Ureter (tissue), 1 donor: ENCODE results near the gene PLEKHM2. TPM values are rescaled to one million over a fixed set of nuclear protein-coding genes. Genes with fewer than 3 reads are reported as not detected.

Experiments
- DNase-seq: peaks from one replicate; pipeline ENCODE4 v3.0.0-alpha.2; 2020; ENCODE audit warnings: low spot score
- total RNA-seq: library from RNA; stranded (reverse); gene quantifications from one replicate; pipeline ENCODE4 v1.2.4, GENCODE V29; 2023
- donor health status: DM: yes; HTN: yes; CAD: no.

The PLEKHM2 gene
- total RNA-seq, 1 donor from 2014 or later: 40.6 TPM

DNA sequence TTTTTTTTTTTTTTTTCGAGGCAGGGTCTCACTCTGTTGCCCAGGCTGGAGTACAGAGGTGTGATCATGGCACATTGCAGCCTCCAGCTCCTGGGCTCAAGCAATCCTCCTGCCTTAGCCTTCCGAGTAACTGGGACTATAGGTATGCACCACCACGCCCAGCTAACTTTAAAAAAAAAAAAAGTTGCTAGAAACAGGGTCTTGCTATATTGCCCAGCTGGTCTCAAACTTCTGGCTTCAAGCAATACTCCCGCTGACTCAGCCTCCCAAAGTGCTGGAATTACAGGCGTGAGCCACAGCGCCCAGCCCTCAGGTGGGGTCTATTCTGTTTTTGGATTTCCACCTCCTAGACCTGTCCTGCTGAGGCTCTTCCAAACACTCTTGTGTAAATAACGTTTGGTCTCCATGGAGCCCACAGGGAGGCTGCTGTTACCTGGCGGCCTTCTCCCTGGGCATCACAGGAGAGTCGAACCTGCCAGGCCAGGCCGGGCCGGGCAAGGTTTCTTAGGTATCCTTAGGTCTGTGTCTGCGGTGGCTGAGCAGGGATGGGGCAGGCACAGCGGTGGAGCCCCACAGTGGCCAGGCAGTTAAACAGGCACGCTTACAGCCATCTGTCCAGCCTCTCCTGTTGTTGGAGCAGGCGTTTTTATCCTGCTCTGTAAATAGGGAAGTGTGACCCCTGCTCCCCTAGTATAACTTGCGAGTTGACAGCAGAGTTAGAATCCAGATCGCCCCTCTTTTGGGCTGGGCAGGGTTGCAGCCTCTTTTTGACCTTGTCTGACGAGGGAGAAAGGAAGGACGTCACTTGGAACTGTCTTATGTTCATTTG, 18.8 kb downstream of the PLEKHM2 start:
- DNase-seq: no peak

DNA sequence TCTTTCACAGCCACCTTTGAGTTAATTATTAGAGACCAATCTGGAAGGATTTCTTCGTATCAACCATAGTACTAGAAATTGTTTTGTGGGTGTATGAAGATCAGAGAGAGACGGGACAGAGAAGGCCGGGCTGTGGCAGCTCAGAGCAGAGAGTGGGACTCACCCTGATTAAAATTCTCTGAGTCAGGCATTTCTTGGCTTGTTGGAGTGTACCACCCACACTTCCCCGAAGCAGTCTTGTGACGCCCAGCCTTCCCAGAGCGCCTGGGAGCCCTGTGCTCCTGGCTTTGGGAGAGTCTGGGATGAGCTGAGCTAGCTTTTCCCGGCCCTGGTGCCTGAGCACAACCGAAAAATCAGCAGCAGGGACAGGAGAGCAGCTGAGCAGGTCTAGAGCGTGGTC, 19.4 kb downstream of the PLEKHM2 start:
- DNase-seq: peak; percentile 76

DNA sequence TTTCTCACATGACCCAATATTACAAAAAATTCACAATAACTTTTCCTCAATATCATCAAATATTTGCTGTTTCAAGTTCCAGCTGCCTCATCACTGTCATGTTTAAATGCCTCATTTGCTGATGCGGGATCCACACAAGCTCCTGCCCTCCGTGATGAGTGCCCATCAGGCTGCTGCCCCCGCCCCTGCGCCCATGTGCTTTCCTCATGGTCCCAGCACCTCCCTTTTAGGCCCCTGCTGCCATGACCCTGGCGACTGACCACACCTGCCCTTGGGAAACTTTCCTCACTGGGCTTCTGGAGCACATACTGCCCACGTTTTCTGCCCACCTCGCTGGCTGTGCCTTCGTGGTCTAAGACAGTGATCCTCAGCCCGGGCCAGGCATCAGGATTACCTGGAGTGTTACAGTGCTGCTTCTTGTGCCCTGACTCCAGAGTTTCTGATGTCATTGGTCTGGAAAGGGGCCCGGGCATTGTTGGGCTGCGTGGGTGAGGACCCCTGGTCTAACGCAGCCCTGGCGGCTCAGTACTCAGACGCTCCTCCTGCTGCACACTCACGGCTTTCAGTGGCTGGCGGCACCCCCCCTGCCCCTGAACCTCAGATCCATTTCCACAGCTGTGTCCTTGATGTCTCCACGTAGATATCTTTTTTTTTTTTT, 20.5 kb downstream of the PLEKHM2 start:
- no peak for DNase-seq

DNA sequence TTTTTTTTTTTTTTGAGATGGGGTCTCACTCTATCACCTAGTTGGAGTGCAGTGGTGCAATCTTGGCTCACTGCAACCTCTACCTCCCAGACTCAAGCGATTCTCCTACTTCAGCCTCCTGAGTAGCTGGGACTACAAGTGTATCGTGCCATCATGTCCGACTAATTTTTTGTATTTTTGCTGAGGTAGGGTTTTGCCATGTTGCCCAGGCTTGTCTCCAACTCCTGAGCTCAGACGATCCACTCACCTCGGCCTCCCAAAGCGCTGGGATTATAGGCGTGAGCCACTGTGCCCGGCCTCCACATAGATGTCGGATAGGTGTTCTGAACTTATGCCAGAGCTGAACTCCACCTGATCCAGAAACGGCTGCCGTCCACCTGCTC, 21.1 kb downstream of the PLEKHM2 start:
- DNase-seq: no peak

DNA sequence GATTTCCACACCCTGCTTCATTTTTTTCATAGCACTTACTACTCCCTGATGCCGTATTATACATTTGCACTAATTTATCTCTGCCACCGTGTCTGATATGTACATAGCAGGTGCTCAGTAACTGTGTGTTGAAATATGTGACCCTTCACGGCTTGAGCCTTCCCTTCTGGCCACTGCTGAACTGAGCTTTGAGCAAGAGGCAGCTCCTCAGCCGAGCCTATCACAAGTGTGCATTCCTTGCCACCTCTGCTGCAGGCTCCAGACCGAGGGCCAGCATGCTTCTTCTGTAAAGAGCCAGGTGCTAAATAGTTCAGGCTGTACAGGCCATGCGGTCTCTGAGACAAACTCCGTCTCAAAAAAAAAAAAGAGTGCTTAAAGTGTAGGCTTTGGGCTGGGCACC, 22.6 kb downstream of the PLEKHM2 start:
- DNase-seq: no peak

DNA sequence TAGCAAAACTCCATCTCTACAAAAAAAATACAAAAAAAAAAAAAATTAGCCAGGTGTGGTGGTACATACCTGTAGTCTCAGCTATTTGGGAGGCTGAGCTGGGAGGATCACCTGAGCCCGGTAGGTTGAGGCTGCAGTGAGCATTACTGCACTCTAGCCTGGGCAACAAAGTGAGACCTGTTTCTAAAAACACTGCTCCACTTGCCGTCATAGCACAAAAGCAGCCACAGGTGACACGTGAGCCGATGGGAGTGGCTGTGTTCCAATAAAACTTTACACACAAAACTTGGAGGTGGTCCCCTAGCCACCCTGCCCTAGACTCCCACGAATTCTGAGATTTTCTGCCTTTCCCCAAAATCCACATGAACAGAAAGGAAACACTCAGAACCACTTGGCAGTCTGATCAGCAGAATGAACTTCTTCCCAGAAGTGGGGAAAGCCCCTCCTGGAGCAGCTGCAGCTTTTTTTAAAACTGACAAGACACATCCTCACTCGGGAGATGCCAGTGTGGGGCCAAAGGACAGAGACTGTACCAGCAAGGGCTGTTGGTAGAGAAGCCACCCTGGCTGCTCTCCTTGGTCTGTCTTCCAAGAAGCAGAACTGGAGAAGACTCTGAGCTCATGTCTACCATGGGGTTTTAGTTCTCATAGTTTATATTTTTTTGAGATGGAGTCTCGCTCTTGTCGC, 23.3 kb downstream of the PLEKHM2 start:
- DNase-seq: no peak

DNA sequence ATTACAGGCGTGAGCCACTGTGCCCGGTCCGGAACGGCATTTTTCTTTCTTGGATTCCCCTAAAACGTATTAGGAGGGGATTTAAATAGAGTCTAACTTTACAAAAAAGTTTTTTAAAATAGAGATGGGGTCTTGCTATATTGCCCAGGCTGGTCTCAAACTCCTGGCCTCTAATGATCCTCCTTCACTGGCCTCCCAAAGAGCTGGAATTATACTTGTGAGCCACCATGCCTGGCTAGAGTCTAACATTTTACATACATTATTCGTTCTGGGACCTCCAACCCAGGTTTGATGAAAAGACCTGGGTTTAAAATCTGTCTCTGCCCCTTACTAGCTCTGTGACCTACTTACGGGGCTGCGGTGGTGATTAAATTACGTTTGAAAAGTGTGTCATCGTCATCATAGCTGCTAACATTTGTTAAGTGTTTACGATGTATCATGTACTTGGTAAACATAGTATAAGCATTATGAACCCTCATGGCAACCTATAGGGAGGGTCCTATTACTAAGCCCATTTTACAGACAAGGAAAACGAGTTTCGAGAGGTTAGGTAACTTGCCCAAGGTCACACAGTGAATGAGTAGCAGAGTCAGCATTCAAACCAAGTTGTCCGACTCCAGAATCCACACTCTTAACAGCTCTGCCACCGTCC, 24.5 kb downstream of the PLEKHM2 start:
- no peak for DNase-seq

DNA sequence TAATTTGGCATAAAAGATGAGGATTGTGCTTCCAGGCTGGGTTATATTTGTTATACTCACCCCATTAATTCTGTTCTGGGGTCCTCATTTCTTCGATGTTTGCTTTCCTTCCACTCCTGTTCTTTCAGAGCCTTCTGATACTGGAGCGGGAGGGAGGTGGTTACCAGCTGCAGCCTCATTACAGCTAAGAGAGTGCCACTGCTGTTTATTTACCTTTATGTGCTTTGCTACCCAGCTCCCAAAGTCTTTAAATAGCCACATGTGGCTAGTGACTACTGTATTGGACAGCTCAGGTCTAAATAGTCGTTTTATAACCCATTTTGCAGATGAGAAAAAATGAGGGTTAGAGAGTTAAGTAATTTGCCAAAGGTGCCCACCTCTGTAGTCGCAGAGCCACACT, 25.1 kb downstream of the PLEKHM2 start:
- no peak for DNase-seq

DNA sequence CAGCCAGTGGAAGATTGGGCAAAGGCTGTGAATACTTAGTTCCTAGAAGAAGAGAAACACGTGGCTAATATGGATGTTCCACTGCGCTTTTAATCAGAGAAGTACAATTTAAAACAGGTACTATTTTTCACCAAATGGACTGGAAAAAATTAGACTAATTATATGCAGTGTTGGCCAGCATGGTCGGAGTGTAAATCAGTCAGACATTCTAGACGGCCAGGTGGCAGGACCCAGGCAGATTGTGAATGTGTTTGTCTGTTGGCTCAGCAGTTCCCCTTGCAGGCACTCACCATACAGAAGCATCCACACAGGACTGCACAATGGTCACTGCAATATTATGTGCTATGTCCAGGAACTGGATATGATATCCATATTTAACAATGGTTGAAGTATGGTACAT, 28.0 kb downstream of the PLEKHM2 start:
- no peak for DNase-seq

DNA sequence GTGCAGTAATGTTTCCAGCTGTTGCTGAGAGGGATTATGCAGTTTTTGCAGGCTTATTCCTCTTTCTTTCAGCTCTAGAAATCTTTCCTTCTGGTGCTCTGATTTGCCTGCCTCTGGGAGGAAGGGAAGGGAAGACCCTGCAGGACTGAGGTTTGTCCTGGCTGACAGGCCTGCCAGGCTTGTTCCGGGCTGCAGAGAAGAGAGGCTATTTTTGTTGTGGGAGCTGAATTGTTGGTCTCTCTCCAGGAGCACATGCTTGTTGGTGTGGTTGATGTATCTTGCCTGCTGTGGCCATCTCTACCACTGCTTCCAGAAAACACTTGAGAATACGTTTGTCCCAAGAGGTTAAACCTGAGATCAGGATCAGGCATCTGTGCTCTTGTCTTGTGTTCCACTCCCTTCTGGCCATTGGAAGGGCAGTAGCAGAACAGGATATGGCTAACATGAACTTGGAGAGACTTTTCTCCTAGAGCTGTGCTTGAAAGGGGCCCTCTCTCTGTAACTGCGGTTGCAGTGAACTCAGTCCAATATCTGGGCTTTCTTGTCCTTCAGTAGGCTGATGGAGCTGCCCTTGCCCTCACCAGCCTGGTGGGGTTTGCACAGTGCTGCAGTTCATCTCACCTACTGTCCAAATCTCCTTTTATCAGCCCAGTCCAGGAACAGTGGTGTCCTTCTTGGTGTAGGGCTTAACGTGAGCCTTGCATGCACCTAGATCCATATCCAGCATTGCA, 30.5 kb downstream of the PLEKHM2 start:
- no peak for DNase-seq

DNA sequence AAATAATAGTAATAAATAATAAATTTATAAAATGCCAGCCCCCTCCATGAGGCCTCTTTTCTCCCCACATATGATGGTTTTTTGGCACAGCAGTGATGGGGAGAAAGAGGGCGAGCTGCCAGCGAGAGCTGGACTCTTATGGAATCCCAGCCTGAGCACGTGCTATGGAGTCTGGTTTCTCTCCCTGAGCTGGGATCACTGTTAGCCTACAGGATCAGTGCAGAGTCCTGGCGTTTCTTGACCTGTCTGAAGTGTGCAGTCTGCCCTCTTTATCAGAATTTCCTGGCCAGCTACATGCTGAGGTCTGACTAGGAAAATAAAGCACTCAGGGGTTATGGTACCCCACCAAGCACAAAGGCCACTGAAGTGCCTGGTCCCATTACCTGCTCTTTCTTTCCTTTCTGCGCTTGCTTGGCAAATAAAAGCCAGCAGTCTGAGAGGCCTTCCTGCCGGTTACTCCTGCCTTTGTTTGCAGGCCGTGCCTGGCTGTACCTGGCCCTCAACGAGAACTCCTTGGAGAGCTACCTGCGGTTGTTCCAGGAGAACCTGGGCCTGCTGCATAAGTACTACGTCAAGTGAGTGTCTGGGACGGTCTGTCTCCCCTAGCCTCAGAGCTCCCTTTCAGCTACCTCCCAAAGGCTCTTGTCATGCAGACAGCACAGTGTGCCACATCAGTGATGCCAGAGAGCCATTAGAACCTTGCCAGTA, 33.5 kb downstream of the PLEKHM2 start:
- DNase-seq: no peak

DNA sequence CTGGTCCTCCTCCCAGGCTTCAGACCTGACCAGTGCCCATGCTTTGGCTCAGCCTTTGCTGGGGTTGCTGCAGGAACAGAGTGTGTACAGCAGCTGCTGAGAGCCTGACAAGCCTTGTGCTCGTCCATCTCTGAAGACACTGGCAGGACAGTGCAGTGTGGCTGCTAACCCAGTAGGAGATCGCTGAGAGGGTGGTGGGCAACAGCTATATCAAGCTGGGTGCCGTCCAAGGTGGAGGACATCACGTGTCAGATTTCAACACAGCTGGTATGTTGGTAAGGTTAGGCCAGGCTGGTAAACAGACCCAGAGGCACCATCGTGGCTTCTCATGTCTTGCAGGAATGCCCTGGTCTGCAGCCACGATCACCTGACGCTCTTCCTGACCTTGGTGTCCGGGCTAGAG, 34.1 kb downstream of the PLEKHM2 start:
- DNase-seq: no peak

DNA sequence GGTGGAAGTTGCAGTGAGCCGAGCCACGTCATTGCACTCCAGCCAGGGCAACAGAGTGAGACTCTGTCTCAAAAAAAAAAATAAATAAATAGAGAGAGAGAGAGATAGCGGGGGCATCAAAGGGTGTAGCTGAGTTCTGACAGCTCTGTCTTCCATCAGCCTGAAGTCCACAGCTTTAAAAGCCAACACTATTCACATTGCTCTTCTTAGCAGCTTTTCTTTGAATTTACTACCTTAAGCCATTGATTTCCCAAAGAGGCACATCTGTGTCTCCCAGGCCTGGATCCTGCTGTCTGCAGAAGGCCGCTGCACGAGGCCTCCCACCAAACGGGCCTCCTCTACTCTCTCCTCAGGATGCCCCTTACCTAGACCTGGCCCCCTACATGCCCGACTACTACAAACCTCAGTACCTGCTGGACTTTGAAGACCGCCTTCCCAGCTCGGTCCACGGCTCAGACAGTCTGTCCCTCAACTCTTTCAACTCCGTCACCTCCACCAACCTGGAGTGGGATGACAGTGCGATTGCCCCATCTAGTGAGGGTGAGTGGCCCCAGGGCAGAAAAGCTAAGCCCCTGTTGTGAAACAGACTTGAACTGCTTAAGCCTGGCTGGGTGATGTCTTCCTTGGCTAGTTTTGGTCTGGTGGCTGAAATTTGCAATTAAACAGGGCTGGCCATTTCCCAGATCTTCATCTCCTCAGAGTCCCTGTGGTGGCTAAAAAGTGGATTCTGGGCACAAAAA, 35.4 kb downstream of the PLEKHM2 start:
- DNase-seq: no peak

DNA sequence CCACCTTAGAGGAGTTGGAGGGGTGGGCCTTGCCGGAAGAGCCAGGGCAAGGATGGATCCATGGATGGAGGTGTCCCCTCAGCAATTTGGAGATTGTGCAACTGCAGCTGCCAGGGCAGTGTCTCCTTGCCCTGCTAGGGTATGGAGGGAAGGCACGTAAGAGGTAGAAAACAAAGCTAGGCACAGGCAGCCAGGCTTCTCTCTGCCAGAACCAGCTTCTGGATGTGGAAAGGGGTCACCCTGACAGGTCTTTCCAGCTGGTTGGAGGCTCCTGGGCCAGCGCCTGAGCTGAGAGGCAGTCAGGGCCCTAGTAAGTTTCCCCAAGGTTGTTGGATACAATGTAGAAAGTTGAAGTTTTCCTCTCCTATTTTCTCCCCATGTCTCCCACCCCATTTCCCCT, 36.7 kb downstream of the PLEKHM2 start:
- no peak for DNase-seq

DNA sequence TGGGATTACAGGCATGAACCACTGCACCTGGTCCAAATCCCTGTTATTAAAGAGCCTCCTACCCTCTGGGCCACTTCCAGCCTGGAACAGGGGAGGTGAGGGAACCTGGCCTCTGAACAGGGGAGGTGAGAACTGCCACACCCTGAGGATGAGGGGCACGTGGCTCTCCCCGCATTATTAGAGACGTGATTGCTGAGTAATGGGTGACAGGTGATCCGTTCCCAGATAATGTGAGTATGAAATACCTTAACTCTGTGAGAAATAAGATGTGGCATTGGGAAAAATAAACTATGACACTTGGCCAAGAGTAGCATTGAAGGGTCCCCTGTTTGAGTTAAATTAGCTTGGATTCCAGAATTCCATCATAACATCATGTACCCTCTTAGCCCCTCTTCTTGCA, 38.3 kb downstream of the PLEKHM2 start:
- no peak for DNase-seq

DNA sequence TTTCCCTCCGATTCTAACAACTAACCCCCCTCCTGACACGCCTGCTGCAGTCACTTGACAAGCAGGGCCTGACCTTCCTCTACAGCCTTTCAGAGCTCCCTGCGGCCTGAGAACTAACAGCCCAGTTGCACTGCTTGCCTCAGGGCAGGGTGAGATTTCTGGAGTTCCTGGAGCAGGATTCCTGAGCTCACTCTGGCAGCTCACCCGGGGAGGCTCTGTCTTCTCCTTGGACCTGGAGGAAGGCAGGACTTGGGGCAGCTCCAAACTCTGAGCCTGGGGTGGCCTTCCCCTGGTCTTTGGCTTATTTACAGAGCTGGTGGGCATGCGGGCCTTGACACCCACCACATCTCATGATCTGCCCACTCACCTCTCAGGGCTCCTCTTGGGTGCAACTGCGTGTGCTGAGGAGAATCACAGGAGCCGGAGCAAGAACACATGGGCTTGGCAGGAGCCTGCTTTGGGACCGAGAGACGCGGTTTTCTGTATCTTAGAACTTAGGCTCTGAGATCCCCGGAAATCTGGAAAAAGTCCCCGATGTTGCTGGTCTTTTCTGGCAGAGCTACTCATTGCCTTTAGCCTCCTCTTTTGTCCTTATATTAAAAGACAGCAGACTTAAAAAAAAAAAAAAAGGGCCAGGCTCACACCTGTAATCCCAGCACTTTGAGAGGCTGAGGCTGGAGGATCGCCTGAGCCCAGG, 38.9 kb downstream of the PLEKHM2 start:
- no peak for DNase-seq

DNA sequence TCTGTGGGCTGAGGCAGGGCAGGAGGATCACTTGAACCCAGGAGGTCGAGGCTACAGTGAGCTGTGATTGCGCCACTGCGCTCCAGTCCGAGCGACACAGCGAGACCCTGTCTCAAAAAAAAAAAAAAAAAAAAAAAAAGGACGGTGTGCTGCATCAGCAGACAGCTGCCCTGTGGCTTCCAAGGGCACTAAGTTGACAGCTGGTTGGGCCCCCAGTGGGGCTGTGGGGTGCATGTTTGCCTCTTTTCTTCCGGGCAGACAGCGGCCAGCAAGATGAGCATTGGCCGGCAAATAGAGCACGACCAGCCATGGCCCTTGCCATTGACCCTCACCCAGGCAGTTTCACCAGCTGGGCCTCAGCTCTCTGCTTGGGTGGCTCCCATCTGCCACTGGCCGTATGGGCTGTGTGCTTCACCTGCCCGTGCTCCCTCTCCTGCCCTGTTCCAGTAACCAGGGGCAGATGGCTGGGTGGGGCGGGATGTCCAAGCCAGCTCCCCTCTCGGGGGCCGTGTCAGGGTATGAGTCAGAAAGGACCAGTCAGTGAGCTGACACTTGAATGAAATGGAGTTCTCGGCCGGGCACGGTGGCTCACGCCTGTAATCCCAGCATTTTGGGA, 39.6 kb downstream of the PLEKHM2 start:
- DNase-seq: no peak

DNA sequence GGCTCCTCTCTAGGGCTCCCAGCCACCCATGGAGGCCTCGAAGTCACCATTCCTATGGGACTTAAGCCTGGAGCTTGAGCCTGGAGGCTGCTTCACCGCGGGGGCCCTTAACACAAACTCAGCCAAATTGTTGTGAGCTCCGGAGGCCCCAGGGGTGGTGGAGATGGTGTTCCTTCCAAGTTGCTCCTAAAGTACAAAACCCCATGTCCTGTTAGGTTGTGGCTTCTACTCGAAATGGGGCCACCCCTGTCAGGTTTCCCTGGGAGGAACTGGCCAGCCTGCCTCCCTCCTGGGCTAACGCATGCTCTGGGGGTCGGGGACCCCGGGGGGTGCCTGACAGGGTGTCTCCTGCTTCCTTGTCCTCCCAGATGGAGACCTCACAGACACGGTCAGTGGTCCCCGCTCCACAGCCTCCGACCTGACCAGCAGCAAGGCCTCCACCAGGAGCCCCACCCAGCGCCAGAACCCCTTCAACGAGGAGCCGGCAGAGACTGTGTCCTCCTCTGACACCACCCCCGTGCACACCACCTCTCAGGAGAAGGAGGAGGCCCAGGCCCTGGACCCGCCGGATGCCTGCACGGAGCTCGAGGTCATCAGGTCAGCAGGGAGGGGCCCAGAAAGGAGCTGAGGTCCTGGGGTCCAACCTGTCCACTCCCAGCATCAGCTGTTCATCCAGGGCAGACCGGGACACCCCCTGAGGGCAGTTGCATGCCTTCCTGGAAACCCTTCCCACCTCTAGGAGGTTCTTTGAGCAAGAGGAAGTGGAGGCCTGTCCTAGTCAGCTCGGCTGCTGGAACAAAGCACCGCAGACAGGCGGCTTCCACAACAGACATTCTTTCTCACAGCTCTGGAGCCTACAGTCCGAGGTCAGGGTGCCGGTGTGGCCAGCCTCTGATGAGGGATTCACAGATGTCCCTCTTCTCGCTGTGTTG, 41.1 kb downstream of the PLEKHM2 start:
- no peak for DNase-seq
